Upper lobe of left lung (tissue), 6 donors: ENCODE measurements around the gene VTA1. TPM values are rescaled to one million over a fixed set of nuclear protein-coding genes. Genes with fewer than 3 reads are reported as not detected.
A peak's percentile ranks its signal among the peaks of the same experiment; 100 is the strongest.
"Not testable (repeated sequence)": the region's sequence is repeated elsewhere in the genome, so short reads cannot be mapped to it uniquely, and the experiment has no call there.

Experiments
- ATAC-seq, 2 donors: fragments of 200-7000 bp; cut with Tn5 transposase; one replicate each; pipeline ENCODE4 v1.9.1; 2022; ENCODE audit warnings: mild to moderate bottlenecking in 2 of 2, moderate library complexity in 2 of 2; ENCODE audit not compliant: low FRiP score in 2 of 2
- DNase-seq, 2 donors: peaks; one replicate each; pipeline ENCODE4 v3.0.0-alpha.2; 2019 to 2020
- H3K27ac ChIP-seq, 4 donors: fragments of 200-600 bp; sonication (generic); one replicate each; pipeline ENCODE4 v1.5.1; 2016 to 2019
- H3K27me3 ChIP-seq, 4 donors: fragments of 200-600 bp; sonication (generic); one replicate each; pipeline ENCODE4 v1.5.1; 2017 to 2019
- H3K36me3 ChIP-seq, 4 donors: fragments of 200-600 bp; sonication (generic); one replicate each; pipeline ENCODE4 v1.5.1; 2016 to 2019
- H3K4me1 ChIP-seq, 4 donors: fragments of 200-600 bp; sonication (generic); one replicate each; pipeline ENCODE4 v1.5.1; 2018 to 2019
- H3K4me3 ChIP-seq, 4 donors: fragments of 200-600 bp; sonication (generic); one replicate each; pipeline ENCODE4 v1.5.1; 2017 to 2019; ENCODE audit warnings: mild to moderate bottlenecking in 2 of 4, moderate library complexity in 1 of 4
- H3K9me3 ChIP-seq, 4 donors: fragments of 200-600 bp; sonication (generic); one replicate each; pipeline ENCODE4 v1.5.1; 2018 to 2019
- EP300 ChIP-seq, 4 donors: sonication (generic); formaldehyde crosslinking; IDR thresholded peaks; one replicate each; pipeline ENCODE4 v1.5.1; 2017; ENCODE audit warnings: antibody characterized with exemption in 4 of 4, control low read depth in 2 of 4
- POLR2A ChIP-seq, 4 donors: fragments of 450-650 bp; IDR thresholded peaks; one replicate each; pipeline ENCODE4 v1.5.1; 2016 to 2017; ENCODE audit warnings: antibody characterized with exemption in 4 of 4, mild to moderate bottlenecking in 2 of 4
- POLR2AphosphoS5 ChIP-seq, 2 donors: sonication (generic); formaldehyde crosslinking; IDR thresholded peaks; one replicate each; pipeline ENCODE4 v1.5.1; 2017; ENCODE audit warnings: antibody characterized with exemption in 2 of 2
- WGBS, 2 donors: methylation state at CpG; one replicate each; pipeline ENCODE4 v1.1.5; 2017 to 2018; 5-methylcytosine and 5-hydroxymethylcytosine counted together
- total RNA-seq, 6 donors: library from RNA; depleted of rRNA in 4 of 6; stranded (reverse); fragments of >200 nt in 4 of 6; gene quantifications; one replicate each; pipeline versions ENCODE4 v1.1.0 to v1.2.1, GENCODE V29; 2016 to 2021
- TF ChIP-seq, protein P1 (sequence below), 6 experiments: fragments of 450-650 bp in 4 of 6; fragments of 200-600 bp in 2 of 6; sonication (generic) in 2 of 6; IDR thresholded peaks; one replicate each; pipeline ENCODE4 v1.5.1; 2016 to 2019; ENCODE audit warnings: antibody characterized with exemption in 6 of 6
- donor health status: DM: no; HTN: no; CAD: no; lungs with moderate emphysema.
- donor health status: DM: no; HTN: yes; CAD: no; lungs with severe emphysema.

VTA1 gene
- total RNA-seq, 6 donors from 2014 or later: 15.8 to 36.0 (median 25.7) TPM

DNA sequence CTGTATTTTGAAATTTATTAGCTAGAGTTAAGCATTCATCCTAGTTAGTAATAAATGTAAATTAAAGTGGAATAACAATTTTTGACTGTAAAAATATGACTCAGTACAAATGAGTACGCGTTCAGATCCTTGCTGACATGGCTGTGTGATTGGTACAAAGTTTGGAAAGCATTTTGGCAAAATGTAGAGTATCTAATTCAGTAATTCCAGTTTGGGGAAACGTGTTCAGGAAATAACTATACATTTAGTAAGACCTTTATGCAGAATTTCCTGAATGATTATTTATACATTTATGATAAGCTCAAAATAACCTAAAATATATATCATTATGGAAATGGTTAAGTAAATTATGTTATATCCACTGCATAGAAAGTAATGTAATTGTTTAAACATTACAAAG lies 8.0 kb downstream of the VTA1 start:
- ATAC-seq (no peak), DNase-seq (no peak)
- TF ChIP-seq POLR2AphosphoS5 (IDR thresholded peaks at IDR 0.05): no peak
- TF ChIP-seq, protein P1, sequence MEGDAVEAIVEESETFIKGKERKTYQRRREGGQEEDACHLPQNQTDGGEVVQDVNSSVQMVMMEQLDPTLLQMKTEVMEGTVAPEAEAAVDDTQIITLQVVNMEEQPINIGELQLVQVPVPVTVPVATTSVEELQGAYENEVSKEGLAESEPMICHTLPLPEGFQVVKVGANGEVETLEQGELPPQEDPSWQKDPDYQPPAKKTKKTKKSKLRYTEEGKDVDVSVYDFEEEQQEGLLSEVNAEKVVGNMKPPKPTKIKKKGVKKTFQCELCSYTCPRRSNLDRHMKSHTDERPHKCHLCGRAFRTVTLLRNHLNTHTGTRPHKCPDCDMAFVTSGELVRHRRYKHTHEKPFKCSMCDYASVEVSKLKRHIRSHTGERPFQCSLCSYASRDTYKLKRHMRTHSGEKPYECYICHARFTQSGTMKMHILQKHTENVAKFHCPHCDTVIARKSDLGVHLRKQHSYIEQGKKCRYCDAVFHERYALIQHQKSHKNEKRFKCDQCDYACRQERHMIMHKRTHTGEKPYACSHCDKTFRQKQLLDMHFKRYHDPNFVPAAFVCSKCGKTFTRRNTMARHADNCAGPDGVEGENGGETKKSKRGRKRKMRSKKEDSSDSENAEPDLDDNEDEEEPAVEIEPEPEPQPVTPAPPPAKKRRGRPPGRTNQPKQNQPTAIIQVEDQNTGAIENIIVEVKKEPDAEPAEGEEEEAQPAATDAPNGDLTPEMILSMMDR (IDR thresholded peaks at IDR 0.05): no peak
- TF ChIP-seq EP300 (IDR thresholded peaks at IDR 0.05): no peak
- no peak for TF ChIP-seq POLR2A (IDR thresholded peaks at IDR 0.05)
- H3K36me3 ChIP-seq: peaks cover 0 to 8% (median 0%) of the 10 kb centered on the region in 4 donors
- H3K4me3 ChIP-seq: no peak overlapping the region
- H3K9me3 ChIP-seq: no peaks in the 10 kb centered on the region
- peaks cover 0 to 12% (median 8%) of the 10 kb centered on the region in 4 donors for H3K4me1 ChIP-seq
- H3K27ac ChIP-seq: no peak overlapping the region
- WGBS, 2 donors: 61 to 87% methylated on average over 3 of the region's 3 CpGs
- H3K27me3 ChIP-seq: no peaks in the 10 kb centered on the region

DNA sequence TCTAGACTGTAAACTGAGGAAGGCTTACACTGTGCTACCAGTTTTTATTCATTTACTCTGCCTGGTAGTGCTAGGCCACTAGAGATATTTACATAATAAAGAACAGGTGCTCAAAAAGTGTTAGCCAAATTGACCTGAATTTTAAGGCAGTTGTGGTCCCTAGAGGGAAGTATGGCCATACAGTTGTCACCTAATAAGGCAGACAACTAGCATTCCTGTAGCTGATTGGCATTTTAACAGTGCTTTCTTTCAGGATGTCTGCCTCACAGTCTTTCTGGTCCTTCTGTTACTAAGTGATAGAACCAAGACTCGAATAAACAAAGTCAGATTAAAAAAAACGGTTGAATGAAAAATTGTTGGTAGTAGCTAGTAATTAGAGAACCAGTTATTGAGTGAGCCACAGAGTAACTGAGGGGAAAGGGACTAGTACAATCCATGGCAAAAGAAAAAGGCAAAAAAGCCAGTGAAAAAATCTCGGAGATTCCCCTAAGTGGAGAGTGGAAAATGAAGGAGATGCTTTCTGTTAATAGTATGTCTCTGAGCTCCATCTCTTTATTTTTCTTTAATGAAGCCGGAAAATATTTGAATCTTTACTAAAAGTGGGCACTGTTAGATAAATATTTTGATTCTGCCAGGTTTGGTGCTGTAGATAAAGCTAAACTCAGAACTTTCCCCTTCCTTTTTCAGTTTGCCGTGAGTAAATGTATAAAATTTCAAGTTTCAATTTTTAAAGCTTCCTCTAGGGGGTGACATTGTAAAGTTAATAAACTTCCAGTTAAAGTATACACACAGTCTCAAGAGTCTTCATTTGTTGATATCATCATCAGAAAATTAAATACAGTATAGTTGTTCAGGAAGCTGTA lies 9.1 kb downstream of the VTA1 start:
- H3K4me1 ChIP-seq: peaks cover 0 to 12% (median 8%) of the 10 kb centered on the region in 4 donors
- DNase-seq: no peak
- H3K36me3 ChIP-seq: peaks cover 0 to 1% (median 0%) of the 10 kb centered on the region in 4 donors
- peak overlapping the region in 1 of 4 donors; percentile 49 for H3K27ac ChIP-seq
- H3K27me3 ChIP-seq: no peaks in the 10 kb centered on the region
- H3K4me3 ChIP-seq: peak overlapping the region in 1 of 4 donors; percentile 6
- H3K9me3 ChIP-seq: no peaks in the 10 kb centered on the region
- WGBS, 2 donors: 31 to 33% methylated on average over 5 of the region's 5 CpGs
- TF ChIP-seq EP300 (IDR thresholded peaks at IDR 0.05): no peak
- TF ChIP-seq, protein P1 (IDR thresholded peaks at IDR 0.05): peak in 5 of 6 experiments; percentile 32 to 47 (median 44)
- peak in 1 of 2 donors; percentile 68 for ATAC-seq

DNA sequence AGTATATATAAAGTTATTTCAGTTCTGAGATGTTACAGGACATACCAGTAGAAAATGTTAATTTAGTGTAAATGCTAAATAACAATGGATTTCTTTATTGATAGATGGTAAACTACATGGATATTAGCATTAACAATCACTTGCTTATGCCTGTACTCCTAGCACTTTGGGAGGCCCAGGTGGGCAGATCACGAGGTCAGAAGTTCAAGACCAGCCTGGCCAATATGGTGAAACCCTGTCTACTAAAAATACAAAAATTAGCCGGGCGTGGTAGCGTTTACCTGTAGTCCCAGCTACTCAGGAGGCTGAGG lies 9.7 kb downstream of the VTA1 start:
- ATAC-seq: not testable (repeated sequence)
- 79 to 96% methylated on average over 4 of the region's 4 CpGs for WGBS, 2 donors

DNA sequence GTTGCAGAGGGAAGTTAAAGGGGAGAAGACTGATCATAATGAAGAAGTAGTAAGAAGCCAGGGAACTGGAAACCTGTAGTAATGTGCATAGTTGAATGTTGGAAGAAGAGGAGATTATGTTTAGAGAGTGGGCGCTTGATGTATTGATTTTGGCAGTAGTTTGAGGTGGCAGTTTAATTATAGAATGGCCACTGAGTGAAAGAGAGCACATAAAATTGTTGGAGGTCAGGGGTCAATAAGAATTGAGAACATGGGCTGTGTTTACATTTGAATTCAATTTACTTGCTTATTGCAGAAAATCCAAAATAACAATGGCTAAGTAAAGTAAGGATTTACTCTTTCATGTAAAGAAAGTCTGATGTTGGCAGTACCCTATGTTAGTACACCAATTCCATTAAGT lies 15.7 kb downstream of the VTA1 start:
- ATAC-seq: no peak
- WGBS, 2 donors: 67 to 68% methylated on average over 1 of the region's 1 CpG

More for the DNA sequence above, 9.7 kb downstream of the VTA1 start:
- peaks cover 0 to 12% (median 8%) of the 10 kb centered on the region in 4 donors for H3K4me1 ChIP-seq
- not testable (repeated sequence) for H3K27ac ChIP-seq, H3K36me3 ChIP-seq, H3K4me3 ChIP-seq, H3K9me3 ChIP-seq, DNase-seq, H3K27me3 ChIP-seq

DNA sequence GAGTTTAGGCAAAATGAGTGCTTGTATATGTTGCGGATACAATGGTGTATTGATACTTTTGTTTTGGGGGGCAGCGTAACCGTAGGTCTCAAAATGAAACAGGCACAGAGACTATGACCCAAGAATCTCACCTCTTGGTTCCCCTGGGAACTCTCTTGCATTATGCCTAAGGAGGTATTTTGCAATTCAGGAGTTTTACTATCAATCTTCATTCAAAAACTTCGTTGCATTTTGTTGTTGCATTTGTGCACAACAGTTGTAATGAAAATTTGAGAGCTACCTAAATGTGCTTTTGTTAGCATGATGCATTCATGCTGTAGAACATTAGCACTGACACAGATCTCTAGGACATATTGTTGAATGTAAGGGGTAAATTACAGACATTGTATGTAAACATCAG lies 18.2 kb downstream of the VTA1 start:
- TF ChIP-seq POLR2AphosphoS5 (IDR thresholded peaks at IDR 0.05) (no peak), EP300 (IDR thresholded peaks at IDR 0.05) (no peak), POLR2A (IDR thresholded peaks at IDR 0.05) (no peak)
- TF ChIP-seq, protein P1 (IDR thresholded peaks at IDR 0.05): no peak
- Histone ChIP-seq H3K27ac (no peak overlapping the region), H3K36me3 (peaks cover 0 to 37% (median 5%) of the 10 kb centered on the region in 4 donors), H3K4me1 (peaks cover 0 to 11% (median 3%) of the 10 kb centered on the region in 4 donors), H3K9me3 (no peaks in the 10 kb centered on the region), H3K4me3 (no peak overlapping the region), H3K27me3 (no peaks in the 10 kb centered on the region)
- no peak for DNase-seq
- ATAC-seq: no peak
- WGBS, 2 donors: 92 to 94% methylated on average over 4 of the region's 4 CpGs

More for the DNA sequence above, 15.7 kb downstream of the VTA1 start:
- Histone ChIP-seq H3K4me1 (peaks cover 0 to 11% (median 3%) of the 10 kb centered on the region in 4 donors), H3K27ac (no peak overlapping the region), H3K4me3 (no peak overlapping the region), H3K9me3 (no peaks in the 10 kb centered on the region), H3K36me3 (peaks cover 0 to 17% (median 2%) of the 10 kb centered on the region in 4 donors), H3K27me3 (no peaks in the 10 kb centered on the region)
- no peak for DNase-seq
- no peak for TF ChIP-seq POLR2AphosphoS5 (IDR thresholded peaks at IDR 0.05)
- TF ChIP-seq, protein P1 (IDR thresholded peaks at IDR 0.05): no peak
- TF ChIP-seq POLR2A (IDR thresholded peaks at IDR 0.05): no peak
- no peak for TF ChIP-seq EP300 (IDR thresholded peaks at IDR 0.05)
